HUES48 (cell line): Measurements from ENCODE around the gene GALNT14.

Experiments
- H3K27ac ChIP-seq: one replicate; pipeline ENCODE4 v1.7.0; 2013; ENCODE audit warnings: low read depth, low read length, inconsistent platforms
- H3K27me3 ChIP-seq: 2 replicates; pipeline ENCODE4 v1.6.1; 2013; ENCODE audit warnings: mild to moderate bottlenecking, low read length; ENCODE audit not compliant: control insufficient read depth, insufficient read depth
- H3K36me3 ChIP-seq: 2 replicates; pipeline ENCODE4 v1.6.1; 2013; ENCODE audit warnings: low read length; ENCODE audit not compliant: control insufficient read depth, insufficient read depth
- H3K4me1 ChIP-seq: 2 replicates; pipeline ENCODE4 v1.6.1; 2013; ENCODE audit warnings: mild to moderate bottlenecking, low read length; ENCODE audit not compliant: control insufficient read depth, insufficient read depth
- H3K4me3 ChIP-seq: 2 replicates; pipeline ENCODE4 v1.5.1; 2013; ENCODE audit warnings: mild to moderate bottlenecking, low read depth, low read length
- H3K9ac ChIP-seq: 2 replicates; pipeline ENCODE4 v1.6.1; 2013; ENCODE audit warnings: mild to moderate bottlenecking, low read depth, low read length, moderate library complexity
- H3K9me3 ChIP-seq: 2 replicates; pipeline ENCODE4 v1.6.1; 2013; ENCODE audit warnings: low read length; ENCODE audit not compliant: control insufficient read depth, insufficient read depth

Gene GALNT14

GRCh38 chr2:30942419-30942818, 195.8 kb downstream of the GALNT14 start:
- Histone ChIP-seq H3K27ac (no peak overlapping the region), H3K27me3 (no peaks in the 10 kb centered on the region), H3K4me1 (peaks cover 24% of the 10 kb centered on the region), H3K36me3 (no peaks in the 10 kb centered on the region), H3K4me3 (no peak overlapping the region), H3K9ac (no peak overlapping the region), H3K9me3 (no peaks in the 10 kb centered on the region)

DNA sequence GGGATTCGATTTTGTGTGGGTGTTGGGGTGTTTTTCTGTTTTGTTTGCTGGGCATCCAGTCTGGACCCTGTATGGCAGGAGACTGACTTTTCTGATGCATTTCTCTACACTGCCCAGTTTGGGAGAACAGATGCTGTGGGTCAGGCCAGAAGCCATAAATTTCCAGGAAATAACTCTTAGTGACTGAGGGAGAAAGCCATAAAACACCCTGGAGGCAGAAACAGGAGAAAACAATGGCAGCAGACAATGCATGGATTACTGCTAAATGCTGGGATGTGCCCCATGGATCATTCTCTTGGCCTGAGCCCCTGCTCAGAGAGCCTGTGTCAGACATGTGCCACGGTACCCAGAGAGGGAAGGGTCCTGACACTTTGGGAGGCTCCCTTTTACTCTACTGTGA, 197.4 kb downstream of the GALNT14 start:
- no peak overlapping the region for H3K9ac ChIP-seq
- H3K36me3 ChIP-seq: no peaks in the 10 kb centered on the region
- no peaks in the 10 kb centered on the region for H3K27me3 ChIP-seq
- H3K4me1 ChIP-seq: peaks cover 33% of the 10 kb centered on the region
- H3K9me3 ChIP-seq: no peaks in the 10 kb centered on the region
- no peak overlapping the region for H3K27ac ChIP-seq
- H3K4me3 ChIP-seq: no peak overlapping the region

- Histone ChIP-seq H3K36me3 (no peaks in the 10 kb centered on the region), H3K9ac (no peak overlapping the region), H3K4me3 (no peak overlapping the region), H3K9me3 (no peaks in the 10 kb centered on the region), H3K27ac (no peak overlapping the region), H3K4me1 (peaks cover 33% of the 10 kb centered on the region), H3K27me3 (no peaks in the 10 kb centered on the region)
Measured at GRCh38 chr2:30939364-30939763, 198.9 kb downstream of the GALNT14 start.

DNA sequence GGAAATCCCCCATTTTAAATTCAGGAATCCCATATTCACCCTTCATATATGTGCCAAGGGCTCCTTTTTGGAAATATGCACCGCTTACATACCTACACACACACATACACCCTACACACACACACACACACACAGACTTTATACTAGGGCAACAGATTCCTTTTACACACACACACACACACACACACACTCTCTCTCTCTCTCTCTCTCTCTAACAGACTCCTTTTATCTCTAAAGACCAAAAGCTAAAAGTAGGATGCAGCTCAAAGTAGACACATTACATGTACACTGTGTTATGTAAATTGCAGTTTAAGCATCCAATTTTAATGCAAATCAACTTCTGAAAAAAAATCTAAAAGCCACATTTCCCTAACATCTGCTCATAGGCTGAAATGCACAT, 200.0 kb downstream of the GALNT14 start:
- Histone ChIP-seq H3K9ac (no peak overlapping the region), H3K9me3 (no peaks in the 10 kb centered on the region), H3K27ac (no peak overlapping the region), H3K4me3 (no peak overlapping the region), H3K4me1 (peaks cover 33% of the 10 kb centered on the region), H3K36me3 (no peaks in the 10 kb centered on the region), H3K27me3 (no peaks in the 10 kb centered on the region)

DNA sequence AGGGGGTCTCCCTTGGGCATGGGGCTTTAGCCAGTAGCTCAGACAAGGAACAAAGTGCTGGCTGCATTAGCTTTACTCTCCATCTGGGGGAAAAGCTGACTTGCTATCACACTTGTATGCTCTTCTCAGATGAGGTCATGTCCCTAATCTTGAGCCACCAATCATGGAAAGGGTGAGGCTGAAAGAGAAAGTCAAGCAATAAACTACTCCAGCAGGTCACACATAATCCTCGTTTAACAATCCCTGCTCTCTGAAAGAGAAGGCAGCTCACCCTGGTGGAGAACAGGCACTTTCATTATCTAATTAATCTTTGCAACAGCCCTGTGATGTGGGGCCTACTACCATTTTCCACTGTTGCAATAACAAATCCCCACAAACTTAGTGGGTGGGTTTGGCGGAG, 201.3 kb downstream of the GALNT14 start:
- Histone ChIP-seq H3K4me3 (no peak overlapping the region), H3K27me3 (no peaks in the 10 kb centered on the region), H3K27ac (no peak overlapping the region), H3K9me3 (no peaks in the 10 kb centered on the region), H3K4me1 (peaks cover 23% of the 10 kb centered on the region), H3K36me3 (no peaks in the 10 kb centered on the region), H3K9ac (no peak overlapping the region)

DNA sequence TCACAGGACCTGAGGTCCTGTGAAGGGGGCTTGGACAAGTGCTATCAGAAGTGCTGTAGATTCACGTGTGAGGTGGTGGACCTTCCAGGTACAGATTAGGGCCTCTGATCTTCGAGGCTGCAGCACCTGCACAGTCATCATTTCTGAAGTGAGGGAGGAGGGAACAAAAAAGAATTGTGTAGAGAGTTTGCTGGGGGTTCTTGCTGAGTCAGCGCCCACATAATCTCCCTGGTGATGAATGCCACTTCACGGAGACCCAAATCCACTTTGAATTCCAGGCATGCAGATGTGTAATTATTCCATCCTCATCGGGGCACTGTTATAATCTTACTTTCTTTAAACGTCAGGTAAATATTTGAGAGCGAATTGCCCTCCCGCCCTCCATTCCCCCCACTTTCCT, 202.4 kb downstream of the GALNT14 start:
- Histone ChIP-seq H3K4me3 (no peak overlapping the region), H3K4me1 (peaks cover 23% of the 10 kb centered on the region), H3K27ac (no peak overlapping the region)

GRCh38 chr2:30934066-30934465, 204.2 kb downstream of the GALNT14 start:
- no peaks in the 10 kb centered on the region for H3K36me3 ChIP-seq
- H3K4me1 ChIP-seq: peaks cover 23% of the 10 kb centered on the region
- no peaks in the 10 kb centered on the region for H3K9me3 ChIP-seq
- no peak overlapping the region for H3K27ac ChIP-seq
- no peak overlapping the region for H3K9ac ChIP-seq
- H3K4me3 ChIP-seq: no peak overlapping the region
- H3K27me3 ChIP-seq: no peaks in the 10 kb centered on the region

More for the DNA sequence above, 202.4 kb downstream of the GALNT14 start:
- no peaks in the 10 kb centered on the region for H3K36me3 ChIP-seq
- H3K27me3 ChIP-seq: no peaks in the 10 kb centered on the region
- H3K9me3 ChIP-seq: no peaks in the 10 kb centered on the region
- H3K9ac ChIP-seq: no peak overlapping the region

GRCh38 chr2:30933496-30933895, 204.7 kb downstream of the GALNT14 start:
- Histone ChIP-seq H3K4me3 (no peak overlapping the region), H3K9me3 (no peaks in the 10 kb centered on the region), H3K27ac (no peak overlapping the region), H3K9ac (no peak overlapping the region), H3K27me3 (no peaks in the 10 kb centered on the region), H3K4me1 (peaks cover 20% of the 10 kb centered on the region), H3K36me3 (no peaks in the 10 kb centered on the region)

GRCh38 chr2:30932870-30933269, 205.4 kb downstream of the GALNT14 start:
- no peak overlapping the region for H3K27ac ChIP-seq
- no peak overlapping the region for H3K9ac ChIP-seq
- no peaks in the 10 kb centered on the region for H3K36me3 ChIP-seq
- no peaks in the 10 kb centered on the region for H3K27me3 ChIP-seq
- no peaks in the 10 kb centered on the region for H3K9me3 ChIP-seq
- peaks cover 14% of the 10 kb centered on the region for H3K4me1 ChIP-seq
- H3K4me3 ChIP-seq: no peak overlapping the region

DNA sequence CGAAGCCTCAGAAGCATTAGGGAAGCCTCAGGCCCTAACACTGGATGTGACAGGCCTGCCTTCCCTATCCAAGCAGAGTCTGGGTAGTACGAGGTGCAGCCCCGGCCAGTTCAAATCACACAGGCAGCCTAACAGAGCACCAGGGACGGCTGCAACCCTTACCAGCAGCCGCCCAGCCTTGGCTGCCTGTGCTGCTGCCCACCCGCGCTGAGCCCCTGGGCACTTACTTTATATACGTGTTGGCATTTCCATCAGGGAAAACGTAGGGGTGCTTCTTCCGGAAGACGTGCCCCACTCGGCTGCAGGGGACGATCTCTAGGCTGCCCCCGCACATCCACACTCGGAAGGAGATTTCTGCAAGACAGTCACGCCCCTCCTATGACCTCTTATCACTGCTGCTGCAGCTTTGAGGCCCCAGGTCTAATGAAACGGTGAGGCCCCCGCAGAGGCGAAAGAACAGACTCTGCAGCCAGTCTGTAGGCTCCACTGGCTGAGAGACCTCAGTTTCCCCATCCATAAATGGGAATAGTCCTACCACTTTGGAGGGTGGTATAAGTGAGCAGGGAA, 206.3 kb downstream of the GALNT14 start:
- Histone ChIP-seq H3K27me3 (no peaks in the 10 kb centered on the region), H3K9me3 (no peaks in the 10 kb centered on the region), H3K4me3 (no peak overlapping the region), H3K27ac (no peak overlapping the region), H3K4me1 (peaks cover 4% of the 10 kb centered on the region), H3K36me3 (no peaks in the 10 kb centered on the region), H3K9ac (no peak overlapping the region)

DNA sequence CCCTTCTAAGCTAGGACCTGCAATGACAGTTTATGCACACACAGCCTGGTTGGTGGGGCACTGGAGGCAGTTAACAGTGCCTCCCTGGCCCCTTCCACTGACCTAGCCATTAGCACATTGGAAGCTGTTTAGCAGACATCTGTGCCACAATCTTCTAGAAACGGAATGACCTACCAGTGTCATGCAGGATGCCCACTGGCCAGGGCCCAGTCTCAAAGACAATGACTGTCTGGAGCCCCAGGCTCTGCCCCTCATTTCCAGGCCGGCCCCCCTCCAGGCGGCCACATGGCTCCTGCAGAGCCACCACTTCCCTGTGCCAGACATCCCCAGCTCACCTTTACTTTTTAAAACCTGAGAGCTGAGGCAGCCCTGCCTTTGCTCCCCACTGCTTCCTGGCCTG, 207.5 kb downstream of the GALNT14 start:
- Histone ChIP-seq H3K9me3 (no peaks in the 10 kb centered on the region), H3K27me3 (no peaks in the 10 kb centered on the region), H3K4me3 (no peak overlapping the region), H3K9ac (no peak overlapping the region), H3K36me3 (no peaks in the 10 kb centered on the region), H3K4me1 (no peaks in the 10 kb centered on the region), H3K27ac (no peak overlapping the region)
